HEK293 (cell line): ENCODE results near the gene RPRD2.

Experiments used
- CTCF ChIP-seq: fragments of 450-650 bp; formaldehyde crosslinking; IDR thresholded peaks from 2 replicates; pipeline ENCODE4 v1.5.1; 2016; ENCODE audit warnings: missing biosample characterization, missing genetic modification characterization
- ZBTB11 ChIP-seq: fragments of 450-650 bp; formaldehyde crosslinking; conservative IDR thresholded peaks from 2 replicates; pipeline ENCODE4 v1.5.1; 2016; ENCODE audit warnings: low read depth, missing biosample characterization, missing genetic modification characterization

- no peak for TF ChIP-seq ZBTB11 (tag by site-specific recombination)
- no peak for TF ChIP-seq CTCF
These were observed 116.0 kb downstream of the RPRD2 start for GRCh38 chr1:150479927-150480352.
